HT1080 (cell line): ENCODE measurements around the gene STK10. TPM values are rescaled to one million over a fixed set of nuclear protein-coding genes. Genes with fewer than 3 reads are reported as not detected.

Experiments
- DNase-seq: peaks from one replicate; pipeline ENCODE4 v3.0.0-alpha.2; 2015; ENCODE audit warnings: low read depth
- total RNA-seq: library from RNA; depleted of rRNA; stranded (reverse); fragments of >200 nt; shearing (Covaris generic); gene quantifications from 2 replicates; pipeline ENCODE4 v1.2.3, GENCODE V29; 2014

Gene STK10
- total RNA-seq, 1 experiment from 2014 or later, result 16.4 TPM

DNA sequence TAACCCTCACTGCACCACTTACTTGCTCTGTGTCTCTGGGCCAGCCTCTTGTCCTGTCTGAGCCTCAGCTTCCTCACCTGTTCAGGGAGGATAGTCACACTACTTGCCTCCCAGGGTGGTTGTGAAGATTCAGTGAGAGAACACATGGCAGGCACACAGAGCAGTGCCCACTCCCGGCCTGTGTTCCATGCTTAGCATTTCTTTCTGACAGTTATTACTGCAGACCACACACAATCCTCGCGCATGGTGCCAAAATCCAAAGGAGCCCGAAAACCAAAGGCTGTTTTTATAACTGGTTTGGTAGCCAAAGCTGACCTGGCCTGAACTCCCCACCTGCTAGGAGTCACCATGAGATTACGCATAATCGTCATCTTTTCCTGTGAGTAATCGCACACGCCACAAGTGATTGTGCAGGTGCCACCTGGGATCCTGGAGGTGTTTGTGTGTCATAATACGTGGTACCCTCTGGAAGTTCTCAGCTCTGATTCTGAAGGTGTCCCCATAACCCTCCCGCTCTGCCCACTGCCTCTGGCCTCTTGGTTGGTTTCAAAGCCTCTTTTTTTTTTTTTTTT is 97.0 kb downstream of the STK10 start:
- no peak for DNase-seq

DNA sequence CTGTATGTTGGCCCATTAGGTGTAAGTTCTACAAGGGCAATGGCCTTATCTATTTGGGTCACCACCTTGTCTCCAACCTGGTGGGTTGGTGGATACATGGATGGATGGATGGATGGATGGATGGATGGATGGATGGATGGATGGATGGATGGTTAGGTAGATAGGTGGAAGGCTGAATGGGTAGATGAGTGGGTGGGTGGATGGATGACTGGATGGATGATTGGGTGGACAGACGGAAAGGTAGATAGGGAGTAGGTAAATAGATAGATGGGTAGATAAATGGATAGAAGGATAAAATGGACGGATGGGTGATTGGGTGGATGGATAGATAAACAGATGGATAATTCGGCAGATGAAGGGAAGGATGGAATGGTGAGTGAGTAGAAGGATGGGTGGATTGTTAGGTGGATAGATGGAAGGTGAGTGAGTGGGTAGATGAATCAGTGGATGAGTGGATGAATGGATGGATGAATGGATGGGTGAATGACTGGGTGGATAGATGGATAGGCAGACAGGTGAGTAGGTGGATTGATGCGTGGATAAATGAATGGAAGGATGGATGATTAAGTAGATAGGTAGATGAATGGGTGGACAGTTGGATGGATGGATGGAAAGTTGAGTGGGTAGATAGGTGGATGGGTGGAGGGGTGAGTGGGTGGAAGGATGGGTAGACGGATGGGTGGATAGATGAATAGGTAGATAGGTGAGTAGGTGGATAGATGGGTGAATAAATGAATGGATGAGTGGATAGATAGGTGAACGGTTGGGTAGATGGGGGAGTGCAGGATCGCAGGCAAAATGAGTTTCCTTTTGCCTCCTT is 98.5 kb downstream of the STK10 start:
- no peak for DNase-seq

- no peak for DNase-seq
These were observed 99.2 kb downstream of the STK10 start for GRCh38 chr5:172088801-172089200.

- DNase-seq, result no peak
These were observed 101.6 kb downstream of the STK10 start for GRCh38 chr5:172086194-172086975.

DNA sequence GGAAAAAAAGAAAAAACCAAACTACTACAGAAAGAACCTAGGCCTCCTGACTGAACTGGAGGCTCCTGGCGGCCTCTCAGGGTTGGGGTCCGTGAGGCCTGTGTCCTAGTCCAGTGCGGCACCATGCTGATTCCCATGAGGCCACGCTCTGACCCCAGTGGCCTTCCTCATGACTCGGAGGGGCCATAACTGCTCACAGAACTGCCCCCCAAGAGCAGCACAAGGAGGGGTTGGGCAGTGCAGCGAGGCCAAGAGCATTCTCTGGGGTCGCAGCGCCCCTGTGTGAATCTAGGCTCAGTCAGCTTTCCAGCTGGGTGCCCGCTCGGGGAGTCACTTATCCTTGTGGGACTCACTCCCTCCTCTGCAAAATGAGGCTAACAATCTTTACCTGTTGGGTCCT is 102.3 kb downstream of the STK10 start:
- no peak for DNase-seq

DNA sequence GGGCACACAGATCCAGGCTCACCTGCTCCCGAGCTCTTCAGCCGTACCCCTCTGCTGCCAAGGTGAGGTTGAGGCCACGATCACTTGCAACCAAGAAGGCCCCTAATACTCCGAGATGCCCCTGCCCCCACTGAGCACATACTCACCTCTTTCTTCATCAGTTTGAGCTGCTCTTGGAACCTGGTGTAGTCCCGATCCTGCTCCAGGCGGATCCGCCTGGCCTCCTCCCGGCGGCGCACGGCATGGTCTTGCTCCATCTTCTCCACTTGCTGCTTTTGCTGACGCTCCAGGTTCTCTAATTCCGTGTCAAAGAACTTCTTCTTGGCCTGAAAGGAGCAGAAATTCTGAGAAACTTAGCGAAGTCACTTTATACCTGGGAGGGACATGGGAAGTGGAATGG is 105.8 kb downstream of the STK10 start:
- DNase-seq, result no peak

DNA sequence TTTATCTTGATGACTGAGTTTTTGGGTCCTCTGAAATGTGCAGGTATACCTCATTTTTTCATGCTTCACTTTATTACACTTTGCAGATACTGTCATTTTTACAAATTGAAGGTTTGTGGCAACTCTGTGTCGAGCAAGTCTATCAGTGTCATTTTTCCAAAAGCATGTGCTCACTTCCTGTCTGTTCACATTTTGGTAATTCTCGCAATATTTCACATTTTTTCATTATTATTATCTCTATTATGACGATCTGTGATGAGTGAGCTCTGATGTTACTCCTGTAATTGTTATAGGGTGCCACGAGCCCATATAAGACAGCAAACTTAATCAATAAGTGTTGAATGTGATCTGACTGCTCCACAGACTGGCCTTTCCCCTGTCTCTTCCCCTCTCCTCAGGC is 108.1 kb downstream of the STK10 start:
- DNase-seq, result no peak

DNA sequence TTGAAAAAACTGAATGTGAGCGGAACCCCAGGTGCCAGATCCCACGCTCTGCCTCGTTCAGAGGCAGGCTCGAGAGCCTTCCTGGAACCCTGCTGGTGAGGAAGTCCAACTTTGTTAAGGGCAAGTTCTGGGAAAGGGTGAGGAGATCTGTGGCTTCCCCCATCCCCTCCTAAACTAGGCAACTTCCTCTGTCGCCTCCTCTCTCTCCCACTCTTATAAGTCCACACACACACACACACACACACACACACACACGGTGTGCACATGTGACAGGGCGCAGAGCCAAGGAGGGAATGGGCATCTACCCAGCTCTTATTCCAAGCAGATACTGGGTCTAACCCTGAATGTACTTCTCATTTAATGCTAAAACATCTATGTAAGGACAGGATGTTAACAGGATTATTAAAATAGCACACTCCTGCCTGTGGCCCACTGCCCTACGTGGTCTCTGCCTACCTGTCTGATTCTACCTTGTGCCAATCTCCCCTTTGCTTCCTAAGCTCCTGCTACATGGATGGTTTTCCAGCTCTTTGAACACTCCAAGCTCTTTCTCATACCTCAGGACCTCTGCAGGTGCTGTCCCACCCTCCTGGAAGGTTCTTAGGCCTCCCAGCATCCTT is 109.2 kb downstream of the STK10 start:
- no peak for DNase-seq

DNA sequence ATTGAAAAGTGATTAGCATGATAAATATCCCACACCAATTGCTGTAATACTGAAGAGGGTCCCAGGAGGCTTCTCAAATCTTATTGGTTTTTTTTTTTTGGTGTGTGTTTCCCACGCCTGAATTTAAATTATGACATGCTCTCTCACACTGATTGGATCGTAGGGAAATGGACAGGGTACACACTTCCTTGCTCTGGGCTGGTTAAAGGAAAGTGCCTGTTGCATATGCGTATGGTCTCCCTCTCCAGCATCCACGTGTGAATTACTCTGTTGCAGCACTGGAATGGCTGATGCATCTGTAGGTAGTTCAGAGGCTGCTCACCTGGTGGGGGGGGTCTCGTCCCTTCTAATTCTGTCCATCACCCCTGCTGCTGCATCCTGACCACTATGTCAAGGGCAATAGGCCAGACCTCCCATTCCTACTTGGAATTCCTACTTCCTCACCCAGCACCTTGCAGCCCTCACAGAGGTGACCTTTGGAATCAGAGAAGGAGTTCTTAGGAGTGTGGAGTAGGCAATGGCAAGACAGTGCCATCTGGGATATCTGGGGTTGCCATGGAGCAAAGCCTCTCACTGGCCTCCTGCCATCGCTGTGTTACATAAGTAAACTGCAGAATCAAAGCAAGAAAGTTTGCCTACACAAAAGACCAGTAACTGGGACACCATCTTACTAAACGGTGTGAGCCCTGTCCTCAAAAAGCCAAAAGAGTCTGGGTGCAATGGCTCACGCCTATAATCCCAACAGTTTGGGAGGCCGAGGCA is 110.2 kb downstream of the STK10 start:
- DNase-seq, result no peak

DNA sequence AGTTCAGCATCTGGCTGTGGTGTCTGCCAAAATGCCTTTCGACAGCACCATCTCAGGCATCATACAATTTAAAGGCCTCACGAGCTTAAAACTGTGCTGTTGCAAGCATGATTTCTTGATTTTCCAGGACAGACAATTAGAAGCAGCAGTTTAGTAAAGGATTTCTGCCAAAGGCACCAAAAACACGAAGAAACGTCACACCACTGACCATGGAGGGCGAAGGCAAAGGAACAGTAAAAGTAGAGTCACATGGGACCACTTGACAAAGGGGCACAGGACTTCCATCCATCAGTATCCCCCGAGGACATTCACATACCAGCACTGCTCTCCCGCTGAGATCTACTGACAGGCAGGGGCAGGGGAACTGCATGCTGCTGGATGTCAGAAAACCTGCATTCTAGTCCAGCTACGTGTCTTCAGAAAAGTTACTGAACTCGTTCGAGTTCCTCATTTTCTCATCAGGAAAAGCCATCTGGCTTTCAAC is 111.2 kb downstream of the STK10 start:
- no peak for DNase-seq

DNA sequence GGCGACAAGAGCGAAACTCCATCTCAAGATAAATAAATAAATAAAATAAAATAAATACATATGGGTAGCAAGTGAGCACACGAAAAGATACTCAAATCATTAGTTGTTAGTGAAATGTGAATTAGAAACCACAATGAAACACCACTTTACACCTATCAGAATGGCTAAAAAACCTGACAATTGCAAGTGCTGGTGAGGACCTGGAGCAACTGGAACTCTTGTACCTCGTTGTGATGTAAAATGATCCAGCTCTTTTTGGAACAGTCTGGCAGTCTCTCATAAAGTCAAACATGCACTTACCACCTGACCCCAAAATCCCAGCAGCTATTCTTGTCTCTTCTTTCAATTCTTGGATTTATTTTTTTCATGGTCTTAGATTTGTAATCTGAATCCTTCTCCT is 112.4 kb downstream of the STK10 start:
- DNase-seq, result no peak

DNA sequence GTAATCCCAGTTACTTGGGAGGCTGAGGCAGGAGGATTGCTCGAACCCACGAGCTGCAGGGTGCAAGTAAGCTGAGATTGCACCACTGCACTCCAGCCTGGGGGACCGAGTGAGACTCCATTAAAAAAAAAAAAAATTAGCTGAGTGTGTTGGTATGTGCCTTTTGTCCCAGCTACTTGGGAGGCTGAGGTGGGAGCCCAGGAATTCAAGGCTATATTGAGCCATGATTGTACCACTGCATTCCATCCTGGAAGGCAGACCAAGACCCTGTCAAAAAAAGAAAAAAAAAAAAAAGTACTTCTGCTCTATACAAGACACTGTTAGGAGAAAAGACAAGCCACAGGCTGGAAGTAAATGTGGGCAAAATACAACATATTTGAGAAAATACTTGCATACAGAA is 113.1 kb downstream of the STK10 start:
- DNase-seq, result no peak

DNA sequence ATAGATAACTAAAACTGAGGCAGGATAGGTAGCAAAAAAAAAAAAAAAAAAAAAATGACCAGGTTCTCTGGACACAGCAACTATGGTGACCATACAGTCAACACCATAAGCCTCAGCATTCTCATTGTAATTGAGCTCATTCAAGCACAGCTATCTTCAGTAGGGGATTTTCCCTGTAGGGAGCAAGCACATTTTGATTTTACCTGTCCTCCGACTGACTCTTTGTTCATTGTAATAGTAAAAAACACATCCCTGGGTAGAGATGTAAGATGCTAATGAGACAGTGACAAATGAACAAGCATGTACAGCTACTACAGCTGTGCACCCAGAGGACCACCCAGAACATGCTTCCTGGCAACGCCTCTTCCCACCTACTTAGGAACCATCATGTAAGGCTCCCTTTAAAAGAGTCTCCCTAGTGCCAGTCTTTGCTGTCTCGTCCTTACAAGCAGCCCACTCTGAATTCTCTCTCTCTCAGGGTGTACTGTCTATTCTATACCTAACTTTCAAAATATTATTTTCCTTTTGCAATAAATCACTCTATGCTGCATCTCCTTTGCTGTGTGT is 116.6 kb downstream of the STK10 start:
- no peak for DNase-seq

- no peak for DNase-seq
These were observed 122.5 kb downstream of the STK10 start for GRCh38 chr5:172065431-172066065.

- no peak for DNase-seq
These were observed 123.3 kb downstream of the STK10 start for GRCh38 chr5:172064766-172065165.

GRCh38 chr5:172064358-172064757 is 123.7 kb downstream of the STK10 start:
- no peak for DNase-seq

DNA sequence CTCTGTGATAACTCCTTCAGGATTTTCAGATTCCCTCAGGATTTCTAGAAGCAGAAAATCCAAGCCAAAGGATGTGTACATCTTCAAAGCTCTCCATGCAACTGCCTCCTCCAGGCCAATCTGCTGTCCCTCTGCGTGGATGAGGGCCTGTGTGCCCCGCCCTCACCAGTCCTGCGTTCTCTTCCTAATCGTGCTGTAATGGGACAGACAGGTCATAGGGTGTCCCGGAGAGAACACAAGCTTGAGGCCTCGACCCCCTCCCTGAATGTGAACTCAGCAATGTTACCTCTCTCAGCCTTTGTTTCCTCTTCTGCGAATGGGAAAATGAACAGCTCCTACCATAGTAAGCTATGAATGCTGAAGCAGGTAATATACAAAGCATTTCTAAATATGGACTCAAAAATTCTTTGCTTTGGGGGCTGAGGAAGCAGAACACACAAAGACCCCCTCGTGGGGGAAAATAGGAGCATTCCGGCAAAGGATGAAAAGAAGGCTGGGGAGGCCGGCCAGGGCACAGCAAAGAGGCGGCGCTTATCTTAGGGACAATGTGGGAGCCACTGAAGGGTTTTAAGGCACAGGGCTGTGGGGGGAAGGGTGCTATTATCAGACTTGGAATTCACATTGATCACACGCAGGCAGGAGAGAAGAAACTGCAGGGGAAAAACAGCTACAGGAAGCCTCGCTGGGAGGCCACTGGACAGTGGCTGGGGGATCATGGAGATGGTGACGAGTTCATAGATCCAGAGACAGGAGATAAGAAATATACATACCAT is 124.4 kb downstream of the STK10 start:
- no peak for DNase-seq

DNA sequence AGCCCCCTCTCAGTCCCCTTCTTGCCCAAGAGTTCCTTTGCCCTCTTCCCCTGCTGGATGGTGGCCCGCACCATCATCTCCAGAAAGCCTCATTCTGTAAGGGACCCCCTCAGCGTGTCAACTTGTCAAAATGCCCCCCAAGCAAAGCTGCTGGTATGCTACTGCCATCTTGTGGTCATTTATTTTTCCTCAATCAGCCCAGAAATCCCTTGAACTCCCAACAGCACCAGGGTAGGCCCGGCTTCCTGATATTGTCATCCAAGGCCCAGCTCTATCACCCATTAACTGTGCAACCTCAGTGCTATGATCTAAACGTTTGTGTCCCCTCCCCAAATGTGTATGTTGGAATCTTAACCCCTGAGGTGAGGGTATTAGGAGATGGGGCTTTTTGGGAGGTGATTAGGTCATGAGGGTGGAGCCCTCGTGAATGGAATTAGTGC is 128.3 kb downstream of the STK10 start:
- DNase-seq, result peak; percentile 32

GRCh38 chr5:172058088-172058487 is 129.9 kb downstream of the STK10 start:
- no peak for DNase-seq
